ENCODE measurements around the gene GADD45A.

Gene GADD45A

GRCh38 chr1:67668660-67669059 lies 16.3 kb upstream of the GADD45A start:
- no peak for DNase-seq (ENCODE audit: low read depth)

GRCh38 chr1:67672260-67672803 lies 12.7 kb upstream of the GADD45A start:
- no peak for DNase-seq (ENCODE audit: low read depth)

GRCh38 chr1:67673468-67674201 lies 11.4 kb upstream of the GADD45A start:
- no peak for DNase-seq (ENCODE audit: low read depth)

- no peak for DNase-seq (ENCODE audit: low read depth)
These were observed 10.6 kb upstream of the GADD45A start for GRCh38 chr1:67674260-67675011.

GRCh38 chr1:67675800-67676199 lies 9.2 kb upstream of the GADD45A start:
- no peak for DNase-seq (ENCODE audit: low read depth)

GRCh38 chr1:67676287-67676686 lies 8.7 kb upstream of the GADD45A start:
- DNase-seq (ENCODE audit: low read depth), result no peak

- DNase-seq (ENCODE audit: low read depth), result no peak
These were observed 8.1 kb upstream of the GADD45A start for GRCh38 chr1:67676946-67677345.

GRCh38 chr1:67677408-67677807 lies 7.6 kb upstream of the GADD45A start:
- no peak for DNase-seq (ENCODE audit: low read depth)

GRCh38 chr1:67677930-67678329 lies 7.1 kb upstream of the GADD45A start:
- no peak for DNase-seq (ENCODE audit: low read depth)

GRCh38 chr1:67679691-67680090 lies 5.3 kb upstream of the GADD45A start:
- DNase-seq (ENCODE audit: low read depth), result no peak

GRCh38 chr1:67680486-67680885 lies 4.5 kb upstream of the GADD45A start:
- no peak for DNase-seq (ENCODE audit: low read depth)

- DNase-seq (ENCODE audit: low read depth), result no peak
These were observed 2.3 kb upstream of the GADD45A start for GRCh38 chr1:67682659-67683197.

GRCh38 chr1:67683316-67683715 lies 1.7 kb upstream of the GADD45A start:
- no peak for DNase-seq (ENCODE audit: low read depth)

GRCh38 chr1:67683766-67684525 lies 1.1 kb upstream of the GADD45A start:
- DNase-seq (ENCODE audit: low read depth), result peak; percentile 25

GRCh38 chr1:67684526-67685066 lies 405 bp upstream of the GADD45A start:
- no peak for DNase-seq (ENCODE audit: low read depth)

GRCh38 chr1:67685558-67686266 lies 711 bp downstream of the GADD45A start:
- peak; percentile 62 for DNase-seq (ENCODE audit: low read depth)

GRCh38 chr1:67686267-67687197 lies 1.5 kb downstream of the GADD45A start:
- DNase-seq (ENCODE audit: low read depth), result peak; percentile 19

- no peak for DNase-seq (ENCODE audit: low read depth)
These were observed 2.2 kb downstream of the GADD45A start for GRCh38 chr1:67687198-67687545.

GRCh38 chr1:67687649-67688048 lies 2.6 kb downstream of the GADD45A start:
- DNase-seq (ENCODE audit: low read depth), result no peak

GRCh38 chr1:67688526-67689219 lies 3.7 kb downstream of the GADD45A start:
- DNase-seq (ENCODE audit: low read depth), result no peak
